Gastrocnemius medialis (tissue), 4 donors: ENCODE results near the gene ZNF566. TPM values are rescaled to one million over a fixed set of nuclear protein-coding genes. Genes with fewer than 3 reads are reported as not detected.

Experiments
- ATAC-seq, 2 donors: fragments of 150-250 bp; one replicate each; pipeline ENCODE4 v1.9.1; 2016
- DNase-seq, 2 donors: peaks; one replicate each; pipeline ENCODE4 v3.0.0-alpha.2; 2019
- H3K27ac ChIP-seq, 4 donors: fragments of 200-600 bp; sonication (generic); 1 replicate in 1 of 4; 2 replicates in 3 of 4; pipeline ENCODE4 v1.5.1; 2016 to 2018; ENCODE audit warnings: mild to moderate bottlenecking in 2 of 4, moderate library complexity in 1 of 4
- H3K27me3 ChIP-seq, 3 donors: fragments of 200-600 bp; sonication (generic) in 2 of 3; 1 replicate in 1 of 3; 2 replicates in 2 of 3; pipeline versions ENCODE4 v1.5.1 to v1.6.0; 2016 to 2019; ENCODE audit warnings: mild to moderate bottlenecking in 1 of 3, moderate library complexity in 1 of 3
- H3K36me3 ChIP-seq, 2 donors: fragments of 200-600 bp; sonication (generic) in 1 of 2; one replicate each; pipeline ENCODE4 v1.5.1; 2017 to 2018
- H3K4me1 ChIP-seq, 2 donors: fragments of 200-600 bp; sonication (generic) in 1 of 2; one replicate each; pipeline ENCODE4 v1.5.1; 2016 to 2017; ENCODE audit warnings: mild to moderate bottlenecking in 2 of 2
- H3K4me3 ChIP-seq, 4 donors: fragments of 200-600 bp; sonication (generic) in 3 of 4; 1 replicate in 1 of 4; 2 replicates in 3 of 4; pipeline ENCODE4 v1.5.1; 2016 to 2019; ENCODE audit warnings: mild to moderate bottlenecking in 2 of 4
- H3K9me3 ChIP-seq, 3 donors: fragments of 200-600 bp; sonication (generic) in 2 of 3; 1 replicate in 1 of 3; 2 replicates in 2 of 3; pipeline ENCODE4 v1.5.1; 2016 to 2019
- POLR2A ChIP-seq, 2 donors: fragments of 450-650 bp; IDR thresholded peaks; one replicate each; pipeline ENCODE4 v1.6.1; 2017; ENCODE audit warnings: antibody characterized with exemption in 2 of 2, mild to moderate bottlenecking in 2 of 2, moderate library complexity in 2 of 2
- in situ Hi-C, 4 donors: fragments of 200-750 bp; cut with MboI; loops; one replicate each; pipeline versions ENCODE4 v1.15.0 to v1.8.0; 2017; ENCODE audit warnings: low sequenced_read_pairs in 4 of 4
- intact Hi-C: fragments of 100-400 bp; cut with DNase I; formaldehyde crosslinking; loops from one replicate; pipeline ENCODE4 v1.15.1; 2023; ENCODE audit warnings: low total_unique reads
- total RNA-seq, 4 donors: library from RNA; depleted of rRNA; stranded (reverse); fragments of >200 nt; gene quantifications; one replicate each; pipeline versions ENCODE4 v1.1.0 to v1.2.3, GENCODE V29; 2016
- TF ChIP-seq, protein P1 (sequence below), 5 experiments: fragments of 450-650 bp in 3 of 5; fragments of 200-600 bp in 2 of 5; sonication (generic) in 2 of 5; IDR thresholded peaks in 4 of 5; conservative IDR thresholded peaks in 1 of 5; 1 replicate in 4 of 5; 2 replicates in 1 of 5; pipeline ENCODE4 v1.5.1; 2016 to 2019; ENCODE audit warnings: antibody characterized with exemption in 5 of 5, mild to moderate bottlenecking in 3 of 5, moderate library complexity in 3 of 5

ZNF566 gene
- total RNA-seq, 4 donors from 2014 or later: 4.1 to 8.3 (median 5.9) TPM

DNA sequence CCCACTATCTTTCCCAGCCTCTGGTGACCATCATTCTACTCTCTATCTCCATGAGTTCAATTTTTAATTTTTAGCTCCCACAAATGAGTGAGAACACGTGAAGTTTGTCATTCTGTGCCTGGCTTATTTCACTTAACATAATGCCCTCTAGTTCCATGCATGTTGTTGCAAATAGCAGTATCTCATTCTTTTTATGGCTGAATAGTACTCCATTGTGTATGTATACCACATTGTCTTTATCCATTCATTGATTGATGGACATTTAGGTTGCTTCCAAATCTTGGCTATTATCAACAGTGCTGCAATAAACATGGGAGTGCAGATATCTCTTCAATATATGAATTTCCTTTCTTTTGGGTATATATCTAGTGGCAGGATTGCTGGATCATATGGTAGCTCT is 48.0 kb downstream of the ZNF566 start:
- ATAC-seq (no peak), DNase-seq (no peak)
- H3K27ac ChIP-seq: no peak overlapping the region
- H3K36me3 ChIP-seq: peaks cover 3 to 6% of the 10 kb centered on the region in 2 donors
- no peak overlapping the region for H3K4me3 ChIP-seq
- in situ Hi-C loops (no loop called here), intact Hi-C loops (no loop called here)
- H3K4me1 ChIP-seq: no peaks in the 10 kb centered on the region
- peaks cover 5 to 40% (median 11%) of the 10 kb centered on the region in 3 donors for H3K9me3 ChIP-seq
- TF ChIP-seq, protein P1, sequence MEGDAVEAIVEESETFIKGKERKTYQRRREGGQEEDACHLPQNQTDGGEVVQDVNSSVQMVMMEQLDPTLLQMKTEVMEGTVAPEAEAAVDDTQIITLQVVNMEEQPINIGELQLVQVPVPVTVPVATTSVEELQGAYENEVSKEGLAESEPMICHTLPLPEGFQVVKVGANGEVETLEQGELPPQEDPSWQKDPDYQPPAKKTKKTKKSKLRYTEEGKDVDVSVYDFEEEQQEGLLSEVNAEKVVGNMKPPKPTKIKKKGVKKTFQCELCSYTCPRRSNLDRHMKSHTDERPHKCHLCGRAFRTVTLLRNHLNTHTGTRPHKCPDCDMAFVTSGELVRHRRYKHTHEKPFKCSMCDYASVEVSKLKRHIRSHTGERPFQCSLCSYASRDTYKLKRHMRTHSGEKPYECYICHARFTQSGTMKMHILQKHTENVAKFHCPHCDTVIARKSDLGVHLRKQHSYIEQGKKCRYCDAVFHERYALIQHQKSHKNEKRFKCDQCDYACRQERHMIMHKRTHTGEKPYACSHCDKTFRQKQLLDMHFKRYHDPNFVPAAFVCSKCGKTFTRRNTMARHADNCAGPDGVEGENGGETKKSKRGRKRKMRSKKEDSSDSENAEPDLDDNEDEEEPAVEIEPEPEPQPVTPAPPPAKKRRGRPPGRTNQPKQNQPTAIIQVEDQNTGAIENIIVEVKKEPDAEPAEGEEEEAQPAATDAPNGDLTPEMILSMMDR (IDR thresholded peaks at IDR 0.05 in 4 of 5, conservative IDR thresholded peaks at IDR 0.05 in 1 of 5): no peak
- no peak for TF ChIP-seq POLR2A (IDR thresholded peaks at IDR 0.05)
- no peaks in the 10 kb centered on the region for H3K27me3 ChIP-seq

DNA sequence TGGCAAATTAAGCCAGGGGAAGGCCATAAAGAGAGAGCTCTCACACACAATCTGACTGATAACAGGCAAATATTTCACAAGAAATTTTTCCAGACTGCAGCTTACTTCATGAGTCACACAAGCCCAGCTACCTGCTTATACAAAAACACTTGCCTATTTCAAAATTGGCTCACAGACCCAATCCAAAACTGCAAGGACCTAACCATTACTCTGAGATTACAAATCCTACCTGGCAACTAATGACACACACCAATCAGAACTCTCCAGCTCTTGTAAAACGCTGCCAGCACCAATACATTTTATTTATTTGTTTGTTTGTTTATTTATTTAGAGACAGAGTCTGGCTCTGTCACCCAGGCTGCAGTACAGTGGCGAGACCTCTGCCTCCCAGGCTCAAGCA is 52.8 kb downstream of the ZNF566 start:
- Histone ChIP-seq H3K9me3 (peaks cover 0 to 12% (median 0%) of the 10 kb centered on the region in 3 donors), H3K4me3 (no peak overlapping the region), H3K36me3 (no peaks in the 10 kb centered on the region), H3K27ac (no peak overlapping the region), H3K4me1 (no peaks in the 10 kb centered on the region), H3K27me3 (no peaks in the 10 kb centered on the region)
- no peak for ATAC-seq
- no peak for DNase-seq
- in situ Hi-C loops (no loop called here), intact Hi-C loops (no loop called here)
- TF ChIP-seq POLR2A (IDR thresholded peaks at IDR 0.05): no peak
- TF ChIP-seq, protein P1 (IDR thresholded peaks at IDR 0.05 in 4 of 5, conservative IDR thresholded peaks at IDR 0.05 in 1 of 5): no peak

DNA sequence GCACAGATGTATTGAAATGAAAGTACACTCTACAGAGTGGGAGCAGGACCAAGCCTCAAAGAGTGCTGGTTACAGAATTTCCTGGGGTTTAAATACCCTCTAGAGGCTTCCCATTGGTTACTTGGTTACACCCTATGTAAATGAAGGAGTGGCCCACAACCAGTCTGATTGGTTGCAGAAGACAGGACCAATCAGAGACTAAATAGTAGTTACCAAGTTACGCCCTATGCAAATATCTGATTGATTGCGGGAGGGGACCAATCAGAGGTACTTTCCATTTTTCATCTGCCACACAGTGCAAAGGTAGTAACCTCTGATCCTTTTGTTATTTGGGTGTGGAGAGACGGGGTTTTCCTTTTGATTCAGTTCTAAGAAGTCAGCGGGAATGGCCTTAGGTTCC is 65.4 kb downstream of the ZNF566 start:
- Histone ChIP-seq H3K9me3 (no peaks in the 10 kb centered on the region), H3K27me3 (peaks cover 0 to 29% (median 12%) of the 10 kb centered on the region in 3 donors), H3K4me1 (no peaks in the 10 kb centered on the region), H3K27ac (no peak overlapping the region), H3K36me3 (no peaks in the 10 kb centered on the region), H3K4me3 (no peak overlapping the region)
- ATAC-seq (no peak), DNase-seq (no peak)
- TF ChIP-seq, protein P1 (IDR thresholded peaks at IDR 0.05 in 4 of 5, conservative IDR thresholded peaks at IDR 0.05 in 1 of 5): no peak
- TF ChIP-seq POLR2A (IDR thresholded peaks at IDR 0.05): no peak
- intact Hi-C loops: no loop called here
- in situ Hi-C loops: no loop called here

DNA sequence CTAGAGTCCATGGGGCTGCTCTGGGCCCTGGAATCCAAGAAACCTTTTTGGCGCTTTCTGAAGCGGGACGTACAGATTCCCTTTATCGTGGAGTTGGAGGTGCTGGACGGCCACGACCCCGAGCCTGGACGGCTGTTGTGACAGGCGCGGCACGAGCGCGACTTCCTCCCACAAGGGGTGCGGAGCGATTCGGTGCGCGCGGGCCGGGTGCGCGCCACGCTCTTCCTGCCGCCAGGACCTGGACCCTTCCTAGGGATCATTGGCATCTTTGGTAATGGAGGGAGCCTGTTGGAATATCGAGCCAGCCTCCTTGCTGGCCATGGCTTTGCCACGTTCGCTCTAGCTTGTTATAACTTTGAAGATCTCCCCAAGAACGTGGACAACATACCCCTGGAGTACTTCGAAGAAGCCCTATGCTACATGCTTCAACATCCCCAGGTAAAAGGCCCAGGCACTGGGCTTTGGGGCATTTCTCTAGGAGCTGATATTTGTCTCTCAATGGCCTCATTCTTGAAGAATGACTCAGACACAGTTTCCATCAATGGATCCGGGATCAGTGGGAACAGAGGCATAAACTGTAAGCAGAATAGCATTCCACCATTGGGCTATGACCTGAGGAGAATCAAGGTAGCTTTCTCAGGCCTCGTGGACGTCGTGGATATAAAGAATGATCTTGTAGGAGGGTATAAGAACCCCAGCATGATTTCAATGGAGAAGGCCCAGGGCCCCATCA is 67.4 kb downstream of the ZNF566 start:
- ATAC-seq (no peak), DNase-seq (no peak)
- in situ Hi-C loops: no loop called here

More for the DNA sequence above, 67.4 kb downstream of the ZNF566 start:
- peaks cover 8 to 9% of the 10 kb centered on the region in 2 donors for H3K4me1 ChIP-seq
- intact Hi-C loops: no loop called here
- peak overlapping the region; percentile 32 to 59 (median 46) for H3K4me3 ChIP-seq
- no peaks in the 10 kb centered on the region for H3K36me3 ChIP-seq
- TF ChIP-seq, protein P1 (IDR thresholded peaks at IDR 0.05 in 4 of 5, conservative IDR thresholded peaks at IDR 0.05 in 1 of 5): no peak
- no peak for TF ChIP-seq POLR2A (IDR thresholded peaks at IDR 0.05)
- H3K9me3 ChIP-seq: no peaks in the 10 kb centered on the region
- H3K27me3 ChIP-seq: peaks cover 0 to 29% (median 12%) of the 10 kb centered on the region in 3 donors
- no peak overlapping the region for H3K27ac ChIP-seq
